C1 segment of cervical spinal cord (tissue), 14 donors: Measurements from ENCODE around the gene NHSL1.
A peak's percentile ranks its signal among the peaks of the same experiment; 100 is the strongest.

Experiments
- DNase-seq, 14 donors: peaks; one replicate each; lab custom pipeline; 2025; lab: John Stamatoyannopoulos, UW

NHSL1 gene

GRCh38 chr6:138498629-138499302 lies 528 bp downstream of the NHSL1 start:
- no peak for DNase-seq

DNA sequence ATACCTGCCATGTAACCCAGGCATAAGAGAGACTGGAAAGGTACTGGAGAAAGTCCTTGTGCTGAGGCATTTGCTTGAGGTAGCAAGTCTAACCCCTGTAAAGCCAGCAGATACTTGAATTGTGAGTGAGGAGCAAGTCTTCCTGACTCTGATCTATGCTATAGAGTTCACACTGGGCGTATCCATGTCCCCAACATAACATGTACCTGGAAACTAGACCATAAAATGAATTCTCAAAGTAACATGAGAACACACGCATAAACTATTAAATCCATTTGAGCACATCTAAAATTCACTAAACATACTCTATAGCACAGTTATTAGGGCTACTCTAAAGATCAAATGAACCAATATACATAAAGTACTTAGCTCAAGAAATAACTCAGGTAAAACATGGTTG lies 2.0 kb downstream of the NHSL1 start:
- DNase-seq = no peak

DNA sequence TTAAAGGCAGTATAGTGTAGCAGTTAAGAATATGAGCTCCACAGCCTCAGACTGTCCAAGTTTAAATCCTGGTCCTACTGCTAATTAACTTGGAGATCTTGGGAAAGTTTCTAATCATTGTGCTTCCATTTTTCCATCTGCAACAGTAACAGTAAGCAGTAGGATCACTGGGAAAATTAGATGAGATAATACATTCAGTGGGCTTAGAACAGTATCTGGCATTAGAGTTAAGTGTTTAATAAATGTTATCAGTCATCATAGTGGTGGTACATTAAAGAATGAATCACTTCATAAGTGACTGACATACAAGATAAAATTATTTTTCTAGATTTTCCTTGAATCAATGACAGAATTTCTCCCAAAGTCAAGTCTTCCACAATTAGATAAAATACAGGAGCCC lies 5.0 kb downstream of the NHSL1 start:
- no peak for DNase-seq

DNA sequence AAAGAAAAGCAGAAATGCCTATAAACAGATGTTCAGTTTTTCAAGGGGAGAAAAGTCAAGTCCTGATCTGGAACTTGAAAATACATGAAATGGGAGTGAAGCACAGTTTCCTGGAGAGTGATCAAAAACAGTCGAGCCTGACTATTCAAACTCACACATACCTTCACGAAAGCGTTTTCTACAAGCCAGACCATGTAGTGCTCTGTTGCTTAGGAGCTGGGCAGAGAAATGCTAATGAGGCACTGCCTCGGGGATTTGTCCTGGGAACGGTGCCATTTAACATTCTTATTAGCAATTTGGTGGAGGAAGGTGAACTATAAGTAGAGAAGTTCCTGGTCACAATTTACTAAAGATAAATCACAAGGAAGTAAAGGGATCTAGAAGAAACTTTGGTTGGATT lies 5.9 kb downstream of the NHSL1 start:
- DNase-seq = peak in 1 of 14 donors; percentile 4

DNA sequence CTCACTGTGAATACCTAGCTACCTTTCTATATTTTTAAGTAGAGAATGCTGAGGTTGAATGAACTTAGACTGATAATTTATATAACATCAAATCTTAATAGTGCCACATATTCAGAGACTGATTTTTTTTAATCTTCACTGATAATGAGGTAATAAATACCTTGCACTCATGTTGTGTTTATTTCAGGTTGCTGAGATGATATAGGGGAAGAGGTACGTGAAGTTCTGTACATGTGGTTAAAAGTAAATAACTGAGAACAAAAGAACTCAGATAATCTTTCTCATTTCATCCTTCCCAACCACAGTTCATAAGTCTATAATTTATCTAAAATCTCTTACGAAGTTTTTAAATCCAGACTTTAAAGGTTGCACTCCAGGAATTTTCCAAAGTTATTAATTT lies 6.4 kb downstream of the NHSL1 start:
- DNase-seq = no peak

DNA sequence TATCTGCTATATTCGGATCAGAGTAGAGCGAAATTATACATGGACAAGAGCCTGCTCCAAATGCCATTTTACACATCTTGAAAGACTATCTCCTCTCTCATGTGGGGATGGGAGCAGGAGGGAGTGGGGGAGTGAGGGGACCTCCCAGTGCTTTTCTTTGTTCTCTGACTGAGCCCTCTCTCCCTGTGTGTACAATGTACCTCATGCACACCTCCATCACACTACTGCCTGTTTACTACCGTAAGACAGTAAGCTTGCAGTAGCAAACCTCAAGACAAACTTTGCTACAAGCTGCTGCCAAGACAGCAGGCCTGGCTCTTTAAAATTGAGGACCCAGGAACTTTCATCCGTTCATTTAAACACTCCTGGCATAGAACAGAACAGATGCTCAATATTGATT lies 7.2 kb downstream of the NHSL1 start:
- no peak for DNase-seq

GRCh38 chr6:138491017-138491416 lies 8.3 kb downstream of the NHSL1 start:
- DNase-seq = no peak

GRCh38 chr6:138489846-138490245 lies 9.4 kb downstream of the NHSL1 start:
- no peak for DNase-seq

DNA sequence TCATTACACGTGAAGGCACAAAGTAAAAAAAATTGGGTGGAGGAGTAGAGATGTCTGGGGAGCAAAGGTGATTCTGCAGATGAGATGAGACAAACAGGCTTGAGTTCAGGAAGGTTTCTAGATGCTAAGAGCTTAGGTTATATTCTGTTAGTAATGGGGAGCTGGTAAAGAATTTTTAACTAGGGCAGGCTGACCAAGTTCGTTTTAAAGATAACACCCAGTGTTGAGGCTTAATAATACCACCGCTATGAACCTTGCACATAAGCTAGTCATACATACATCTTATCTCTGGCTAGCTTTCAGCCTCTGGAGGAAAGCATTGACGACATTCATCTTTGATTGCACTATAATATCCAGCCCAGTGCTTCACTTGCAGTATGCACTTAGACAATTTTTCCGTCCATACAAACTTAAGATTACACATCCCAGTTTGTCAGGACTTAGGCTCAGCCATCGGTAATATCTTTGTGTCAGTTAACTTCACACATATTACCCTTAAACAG lies 12.1 kb downstream of the NHSL1 start:
- no peak for DNase-seq

DNA sequence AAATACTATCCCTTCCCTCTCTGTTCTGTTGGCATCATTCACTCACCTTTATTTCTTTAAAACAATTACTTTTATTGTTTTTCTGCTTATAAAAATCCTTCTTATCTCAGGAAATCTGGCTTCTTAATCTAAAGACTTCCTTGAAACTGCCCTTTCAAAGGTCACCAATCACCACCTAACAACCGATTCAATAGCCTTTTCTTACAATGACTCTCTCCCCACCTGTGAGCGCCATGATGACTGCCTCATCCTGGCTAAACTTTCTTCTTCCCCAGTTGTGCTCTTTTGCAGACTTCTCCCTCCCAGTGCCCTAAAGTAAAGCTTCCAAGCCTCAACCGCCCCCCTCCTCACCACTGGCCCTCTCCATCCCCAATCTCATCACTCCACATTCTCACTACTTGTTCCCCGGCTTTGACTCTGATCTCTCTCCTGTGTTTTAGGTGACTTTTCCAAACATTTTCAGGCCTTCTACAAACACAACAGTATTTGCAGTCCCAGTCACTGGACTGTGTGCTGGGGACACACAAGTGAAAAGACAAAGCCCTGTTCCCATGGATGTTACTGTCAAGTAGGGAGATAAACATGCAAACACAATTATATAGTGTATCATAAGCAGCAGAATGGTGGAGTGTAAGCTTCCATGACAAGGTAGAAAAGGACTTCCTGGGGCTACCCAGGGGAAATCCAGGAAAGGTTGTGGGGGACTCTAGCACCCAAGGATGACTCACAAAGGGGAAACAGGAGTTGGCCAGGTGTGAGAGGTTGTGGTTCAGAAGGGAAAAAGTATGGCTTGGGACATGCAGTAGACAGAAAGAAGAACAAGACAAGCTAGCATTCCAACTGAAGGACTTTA lies 12.8 kb downstream of the NHSL1 start:
- no peak for DNase-seq

DNA sequence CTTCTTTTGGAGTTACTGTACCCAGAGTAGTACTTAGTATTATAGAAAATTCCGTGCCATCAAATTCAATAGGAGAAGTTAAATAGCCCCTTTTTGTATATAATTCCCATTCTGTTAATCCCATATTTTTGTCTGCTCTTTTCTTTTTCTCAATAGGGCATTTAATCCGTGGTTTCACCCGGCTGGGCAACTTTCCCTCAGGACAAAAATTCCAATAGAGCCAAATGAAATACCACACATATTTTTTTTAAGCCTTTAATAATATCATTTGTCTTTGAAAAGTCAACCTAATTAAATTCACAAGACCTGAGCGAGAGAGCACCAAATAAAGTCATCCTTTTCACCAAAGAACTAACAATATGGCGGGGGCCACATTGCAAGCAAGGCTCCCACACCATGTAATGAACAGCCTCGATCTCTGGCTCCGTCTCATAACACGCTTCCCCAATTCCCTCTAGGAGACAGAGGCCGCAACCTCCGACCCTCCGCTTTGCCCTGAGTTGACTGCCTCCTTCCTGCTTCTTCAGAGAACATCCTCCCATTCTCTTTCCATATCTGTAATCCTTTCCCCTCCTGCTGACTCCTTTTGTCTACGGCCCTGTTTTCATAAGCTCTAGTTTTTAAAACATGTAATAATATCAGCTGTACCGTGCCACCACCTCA lies 13.6 kb downstream of the NHSL1 start:
- no peak for DNase-seq

- peak in 1 of 14 donors; percentile 8 for DNase-seq
These were observed 14.2 kb downstream of the NHSL1 start for GRCh38 chr6:138485005-138485545.

DNA sequence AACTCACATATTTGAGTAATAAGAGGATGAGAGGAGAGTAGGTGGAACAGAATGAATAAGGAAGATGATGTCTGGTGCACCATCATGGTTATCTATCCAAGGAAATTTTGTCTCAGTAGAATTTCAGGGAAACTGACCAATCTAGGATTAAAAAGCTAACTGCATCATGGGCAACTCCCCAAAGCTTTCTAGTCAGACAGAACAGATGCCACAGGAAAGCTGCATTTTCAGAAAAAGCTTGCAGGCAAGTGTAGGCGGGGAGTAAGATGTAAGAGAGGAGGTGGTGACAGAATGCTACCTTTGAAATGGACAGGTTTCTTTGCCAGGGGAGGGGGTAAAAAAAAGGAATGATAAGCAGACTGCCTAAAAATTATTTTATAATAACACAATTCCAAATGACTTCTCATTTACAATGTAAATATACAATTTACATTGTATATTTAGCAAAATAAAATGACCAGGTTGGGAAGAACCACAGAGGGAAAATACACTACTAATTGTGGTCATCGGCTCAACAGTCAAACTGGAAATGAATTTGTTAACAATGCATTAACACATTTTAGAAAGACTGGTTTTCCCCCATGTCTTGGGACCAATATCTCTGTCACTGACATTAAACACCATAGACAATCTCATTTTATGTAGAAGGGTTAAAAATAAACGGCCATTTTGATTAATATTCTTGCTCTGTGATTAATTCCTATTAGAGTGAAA lies 15.1 kb downstream of the NHSL1 start:
- DNase-seq = no peak

- no peak for DNase-seq
These were observed 16.5 kb downstream of the NHSL1 start for GRCh38 chr6:138482816-138483215.

GRCh38 chr6:138480279-138480949 lies 18.9 kb downstream of the NHSL1 start:
- no peak for DNase-seq

DNA sequence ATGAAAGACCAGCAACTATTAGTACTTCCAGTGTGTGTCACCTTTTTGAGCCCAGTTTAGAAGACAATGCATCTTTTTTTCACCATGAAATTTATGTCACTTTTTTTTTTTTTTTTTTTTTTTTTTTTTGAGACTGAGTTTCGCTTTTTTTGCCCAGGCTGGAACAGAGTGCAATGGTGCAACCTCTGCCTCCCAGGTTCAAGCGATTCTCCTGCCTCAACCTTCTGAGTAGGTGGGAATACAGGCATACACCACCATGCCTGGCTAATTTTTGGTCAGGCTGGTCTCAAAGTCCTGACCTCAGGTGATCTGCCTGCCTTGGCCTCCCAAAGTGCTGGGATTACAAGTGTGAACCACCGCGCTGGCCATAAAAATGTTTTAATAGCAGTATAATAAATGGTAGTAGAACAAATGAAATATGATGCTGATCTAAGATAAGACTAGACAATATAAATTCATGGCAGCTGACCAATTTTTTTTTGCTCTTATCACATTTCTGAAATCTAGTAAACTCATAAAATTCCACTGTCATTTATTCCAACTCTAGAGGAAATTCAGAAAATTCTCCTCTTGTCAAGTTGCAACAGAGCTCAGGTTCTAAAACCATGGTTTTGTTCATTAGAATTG lies 21.3 kb downstream of the NHSL1 start:
- DNase-seq = no peak

- DNase-seq = no peak
These were observed 23.2 kb downstream of the NHSL1 start for GRCh38 chr6:138476116-138476515.

GRCh38 chr6:138473144-138473543 lies 26.1 kb downstream of the NHSL1 start:
- no peak for DNase-seq

GRCh38 chr6:138468320-138469015 lies 30.8 kb downstream of the NHSL1 start:
- no peak for DNase-seq

DNA sequence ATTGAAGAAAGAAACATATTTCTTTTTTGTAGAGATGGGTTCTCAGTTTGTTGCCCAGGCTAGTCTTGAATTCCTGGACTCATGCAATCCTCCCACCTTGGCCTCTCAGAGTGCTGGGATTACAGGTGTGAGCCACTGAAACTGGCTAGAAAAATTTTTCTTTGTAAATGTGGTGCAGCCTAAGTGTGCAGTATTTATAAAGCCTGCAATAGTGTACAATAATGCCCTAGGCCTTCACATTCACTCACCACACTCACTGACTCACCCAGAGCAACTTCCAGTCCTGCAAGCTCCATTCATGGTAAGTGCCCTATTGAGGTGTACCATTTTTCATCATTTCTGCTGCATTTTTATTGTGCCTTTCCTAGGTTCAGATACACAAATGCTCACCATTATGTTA lies 31.4 kb downstream of the NHSL1 start:
- no peak for DNase-seq
